GM06990 (cell line): Measurements from ENCODE around the gene CD6.

ENCODE experiments used
- DNase-seq: peaks from one replicate; pipeline ENCODE4 v3.0.0-alpha.2; 2011; ENCODE audit not compliant: insufficient read length; ENCODE audit errors: extremely low read depth
- H3K27me3 ChIP-seq: replicated peaks from 2 replicates; pipeline ENCODE4 v1.6.0; 2011; ENCODE audit warnings: low read length; ENCODE audit not compliant: control insufficient read depth, insufficient read depth
- H3K36me3 ChIP-seq: 2 replicates; pipeline ENCODE4 v1.5.1; 2011; ENCODE audit warnings: low read length; ENCODE audit not compliant: control insufficient read depth, insufficient read depth
- H3K4me3 ChIP-seq: replicated peaks from 2 replicates; pipeline ENCODE4 v1.5.1; 2011; ENCODE audit warnings: low read depth, mild to moderate bottlenecking, control low read depth, low read length
- TF ChIP-seq, protein P1 (sequence below): IDR thresholded peaks from 2 replicates; pipeline ENCODE4 v1.5.1; 2011; ENCODE audit warnings: low read length, control low read depth, mild to moderate bottlenecking, inconsistent platforms; ENCODE audit not compliant: insufficient read depth, poor library complexity, severe bottlenecking

Gene CD6

DNA sequence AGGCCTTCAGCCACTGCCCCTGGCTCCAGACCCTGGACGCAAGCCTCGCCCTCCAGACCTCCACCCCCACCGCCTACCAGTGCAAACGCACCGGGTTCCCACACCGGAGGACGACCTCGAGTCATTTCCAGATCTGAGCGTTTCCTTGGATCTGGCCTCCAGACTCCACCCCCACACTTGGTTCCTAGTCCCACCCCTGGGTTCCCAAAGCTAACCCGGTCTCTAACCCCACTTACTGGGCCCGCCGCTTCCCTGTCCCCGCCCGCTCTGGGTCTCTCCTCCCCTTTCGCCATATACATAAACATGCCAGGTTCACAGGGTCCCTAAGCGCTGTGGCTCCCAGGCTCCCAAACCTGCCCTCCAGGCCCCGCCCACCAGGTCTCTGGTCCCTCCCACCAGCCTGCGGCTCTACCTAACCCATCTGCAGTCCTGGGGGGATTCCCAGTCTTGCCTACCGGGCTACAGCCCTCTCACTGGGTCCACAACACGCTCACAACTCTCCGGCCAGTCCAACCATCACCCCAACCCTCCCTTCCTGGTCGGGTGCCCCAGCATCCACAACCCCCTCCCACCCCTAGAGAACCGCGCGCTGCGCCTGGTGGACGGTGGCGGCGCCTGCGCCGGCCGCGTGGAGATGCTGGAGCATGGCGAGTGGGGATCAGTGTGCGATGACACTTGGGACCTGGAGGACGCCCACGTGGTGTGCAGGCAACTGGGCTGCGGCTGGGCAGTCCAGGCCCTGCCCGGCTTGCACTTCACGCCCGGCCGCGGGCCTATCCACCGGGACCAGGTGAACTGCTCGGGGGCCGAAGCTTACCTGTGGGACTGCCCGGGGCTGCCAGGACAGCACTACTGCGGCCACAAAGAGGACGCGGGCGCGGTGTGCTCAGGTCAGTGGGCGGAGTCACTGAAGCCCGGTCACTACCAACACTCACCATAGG, 36.7 kb downstream of the CD6 start:
- Histone ChIP-seq H3K27me3 (no peaks in the 10 kb centered on the region), H3K4me3 (peak overlapping the region; percentile 49), H3K36me3 (no peaks in the 10 kb centered on the region)
- DNase-seq: peak; percentile 55
- TF ChIP-seq, protein P1, sequence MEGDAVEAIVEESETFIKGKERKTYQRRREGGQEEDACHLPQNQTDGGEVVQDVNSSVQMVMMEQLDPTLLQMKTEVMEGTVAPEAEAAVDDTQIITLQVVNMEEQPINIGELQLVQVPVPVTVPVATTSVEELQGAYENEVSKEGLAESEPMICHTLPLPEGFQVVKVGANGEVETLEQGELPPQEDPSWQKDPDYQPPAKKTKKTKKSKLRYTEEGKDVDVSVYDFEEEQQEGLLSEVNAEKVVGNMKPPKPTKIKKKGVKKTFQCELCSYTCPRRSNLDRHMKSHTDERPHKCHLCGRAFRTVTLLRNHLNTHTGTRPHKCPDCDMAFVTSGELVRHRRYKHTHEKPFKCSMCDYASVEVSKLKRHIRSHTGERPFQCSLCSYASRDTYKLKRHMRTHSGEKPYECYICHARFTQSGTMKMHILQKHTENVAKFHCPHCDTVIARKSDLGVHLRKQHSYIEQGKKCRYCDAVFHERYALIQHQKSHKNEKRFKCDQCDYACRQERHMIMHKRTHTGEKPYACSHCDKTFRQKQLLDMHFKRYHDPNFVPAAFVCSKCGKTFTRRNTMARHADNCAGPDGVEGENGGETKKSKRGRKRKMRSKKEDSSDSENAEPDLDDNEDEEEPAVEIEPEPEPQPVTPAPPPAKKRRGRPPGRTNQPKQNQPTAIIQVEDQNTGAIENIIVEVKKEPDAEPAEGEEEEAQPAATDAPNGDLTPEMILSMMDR: no peak

- TF ChIP-seq, protein P1: no peak
- no peak for DNase-seq
- no peaks in the 10 kb centered on the region for H3K27me3 ChIP-seq
- H3K4me3 ChIP-seq: no peak overlapping the region
- no peaks in the 10 kb centered on the region for H3K36me3 ChIP-seq
Observed at GRCh38 chr11:61008971-61009370, 37.5 kb downstream of the CD6 start.

DNA sequence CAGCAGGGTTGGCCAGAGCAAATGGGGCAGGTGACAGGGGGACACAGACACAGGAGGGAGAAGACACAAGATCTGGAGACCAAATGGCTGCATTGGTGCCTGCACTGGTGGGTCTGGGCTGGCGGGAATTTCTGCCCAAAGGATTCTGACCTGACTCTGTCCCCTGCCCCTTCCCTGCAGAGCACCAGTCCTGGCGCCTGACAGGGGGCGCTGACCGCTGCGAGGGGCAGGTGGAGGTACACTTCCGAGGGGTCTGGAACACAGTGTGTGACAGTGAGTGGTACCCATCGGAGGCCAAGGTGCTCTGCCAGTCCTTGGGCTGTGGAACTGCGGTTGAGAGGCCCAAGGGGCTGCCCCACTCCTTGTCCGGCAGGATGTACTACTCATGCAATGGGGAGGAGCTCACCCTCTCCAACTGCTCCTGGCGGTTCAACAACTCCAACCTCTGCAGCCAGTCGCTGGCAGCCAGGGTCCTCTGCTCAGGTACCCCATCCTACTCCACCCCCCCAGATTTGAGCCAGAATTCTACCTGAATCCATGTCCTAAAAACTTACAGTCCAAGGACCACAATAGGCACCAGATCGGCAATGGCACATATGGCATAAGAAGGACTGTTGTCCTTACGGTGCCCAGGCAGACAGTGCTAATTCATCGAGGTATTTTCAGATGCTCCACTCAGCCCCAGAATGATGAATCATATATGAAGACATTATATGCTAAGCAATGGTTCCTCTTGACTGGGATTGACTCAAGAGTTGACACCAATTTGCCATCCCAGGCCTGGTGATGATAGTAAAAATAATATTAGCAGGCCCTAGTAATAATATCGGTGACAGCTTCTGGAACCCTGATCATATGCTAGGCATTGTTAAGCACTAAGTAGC, 38.2 kb downstream of the CD6 start:
- H3K27me3 ChIP-seq: no peaks in the 10 kb centered on the region
- TF ChIP-seq, protein P1: no peak

GRCh38 chr11:61010466-61011228, 39.2 kb downstream of the CD6 start:
- TF ChIP-seq, protein P1: no peak
- Histone ChIP-seq H3K36me3 (no peaks in the 10 kb centered on the region), H3K27me3 (no peaks in the 10 kb centered on the region), H3K4me3 (no peak overlapping the region)
- DNase-seq: no peak

More for the DNA sequence above, 38.2 kb downstream of the CD6 start:
- DNase-seq: no peak
- Histone ChIP-seq H3K4me3 (no peak overlapping the region), H3K36me3 (no peaks in the 10 kb centered on the region)

DNA sequence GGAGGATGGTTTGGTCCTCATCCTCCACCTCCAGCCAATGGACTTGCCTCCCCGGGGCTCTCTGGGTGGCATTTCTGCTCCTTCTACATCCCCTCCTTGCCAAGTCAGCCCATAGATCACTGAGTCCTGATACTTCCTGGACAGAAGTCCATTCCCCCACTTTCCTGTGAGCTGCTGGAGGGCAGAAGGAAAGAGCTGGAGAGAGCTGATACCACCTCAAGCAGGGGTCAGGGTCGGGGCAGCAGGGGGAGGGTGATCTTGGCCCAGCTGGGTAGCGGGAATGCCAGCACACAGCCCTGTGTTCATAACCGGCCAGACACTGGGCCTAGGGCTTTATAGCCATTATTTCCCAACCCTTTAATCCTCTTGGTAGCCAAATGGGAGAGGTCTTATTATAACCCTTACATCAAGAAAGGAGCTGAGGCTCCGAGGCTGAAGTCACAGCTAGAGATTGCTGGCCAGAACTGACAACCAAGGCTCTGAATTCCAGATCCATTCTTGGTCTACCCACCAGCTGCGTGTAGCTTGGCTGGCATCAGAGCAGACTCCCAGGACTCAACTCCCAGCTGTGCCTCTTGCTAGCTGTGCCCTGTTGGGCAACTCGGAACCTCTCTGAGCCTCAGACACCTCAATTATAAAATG, 39.9 kb downstream of the CD6 start:
- TF ChIP-seq, protein P1: no peak
- no peak for DNase-seq
- Histone ChIP-seq H3K27me3 (no peaks in the 10 kb centered on the region), H3K4me3 (no peak overlapping the region), H3K36me3 (no peaks in the 10 kb centered on the region)
